ENCODE data around the gene AANAT.

The AANAT gene

GRCh38 chr17:76490112-76490710 is 22.8 kb downstream of the AANAT start:
- no peak for DNase-seq (ENCODE audit: low spot score)

- DNase-seq (ENCODE audit: low spot score): no peak
Observed at GRCh38 chr17:76491271-76492122, 24.1 kb downstream of the AANAT start.

GRCh38 chr17:76492123-76492988 is 25.0 kb downstream of the AANAT start:
- no peak for DNase-seq (ENCODE audit: low spot score)

GRCh38 chr17:76492989-76493501 is 25.6 kb downstream of the AANAT start:
- peak; percentile 36 for DNase-seq (ENCODE audit: low spot score)

- peak; percentile 25 for DNase-seq (ENCODE audit: low spot score)
Observed at GRCh38 chr17:76493505-76494167, 26.2 kb downstream of the AANAT start.

- DNase-seq (ENCODE audit: low spot score): no peak
Observed at GRCh38 chr17:76495663-76496400, 28.4 kb downstream of the AANAT start.

GRCh38 chr17:76496464-76496863 is 29.1 kb downstream of the AANAT start:
- no peak for DNase-seq (ENCODE audit: low spot score)

- no peak for DNase-seq (ENCODE audit: low spot score)
Observed at GRCh38 chr17:76497699-76497978, 30.2 kb downstream of the AANAT start.

- no peak for DNase-seq (ENCODE audit: low spot score)
Observed at GRCh38 chr17:76497979-76498875, 30.8 kb downstream of the AANAT start.

- peak; percentile 12 for DNase-seq (ENCODE audit: low spot score)
Observed at GRCh38 chr17:76498876-76499251, 31.5 kb downstream of the AANAT start.

GRCh38 chr17:76499267-76499667 is 31.9 kb downstream of the AANAT start:
- DNase-seq (ENCODE audit: low spot score): no peak

- no peak for DNase-seq (ENCODE audit: low spot score)
Observed at GRCh38 chr17:76500074-76500746, 32.8 kb downstream of the AANAT start.

- no peak for DNase-seq (ENCODE audit: low spot score)
Observed at GRCh38 chr17:76500747-76501017, 33.3 kb downstream of the AANAT start.

- peak; percentile 96 for DNase-seq (ENCODE audit: low spot score)
Observed at GRCh38 chr17:76501018-76501826, 33.8 kb downstream of the AANAT start, which contains the start of gene RHBDF2. RHBDF2 (minus strand) TSS chr17:76501423; CDS start chr17:76481524, 19,899 bp downstream.

GRCh38 chr17:76501827-76502307 is 34.5 kb downstream of the AANAT start:
- no peak for DNase-seq (ENCODE audit: low spot score)

GRCh38 chr17:76502341-76503211 is 35.2 kb downstream of the AANAT start:
- DNase-seq (ENCODE audit: low spot score): no peak

- no peak for DNase-seq (ENCODE audit: low spot score)
Observed at GRCh38 chr17:76504117-76504516, 36.7 kb downstream of the AANAT start.

Measured in CD4-positive, alpha-beta T cell treated with Interleukin-15 for 4 hours (primary cell).